ENCODE data around the gene TMCO4.

The TMCO4 gene

GRCh38 chr1:19648689-19649088, 151.0 kb downstream of the TMCO4 start:
- no peak overlapping the region for H3K4me3 ChIP-seq (ENCODE audit: control insufficient read depth, low read depth, low read length)

GRCh38 chr1:19648239-19648638, 151.5 kb downstream of the TMCO4 start:
- DNase-seq (ENCODE audit: low read depth): no peak
- H3K4me3 ChIP-seq (ENCODE audit: control insufficient read depth, low read depth, low read length): no peak overlapping the region
- no peak for TF ChIP-seq CTCF (conservative IDR thresholded peaks at IDR 0.05; ENCODE audit: control insufficient read depth, insufficient read depth, low read depth, low read length)

More at GRCh38 chr1:19648689-19649088, 151.0 kb downstream of the TMCO4 start:
- peak; percentile 22 for TF ChIP-seq CTCF (conservative IDR thresholded peaks at IDR 0.05; ENCODE audit: control insufficient read depth, insufficient read depth, low read depth, low read length)
- DNase-seq (ENCODE audit: low read depth): peak; percentile 52

GRCh38 chr1:19647643-19648042, 152.1 kb downstream of the TMCO4 start:
- no peak overlapping the region for H3K4me3 ChIP-seq (ENCODE audit: control insufficient read depth, low read depth, low read length)
- TF ChIP-seq CTCF (conservative IDR thresholded peaks at IDR 0.05; ENCODE audit: control insufficient read depth, insufficient read depth, low read depth, low read length): no peak
- no peak for DNase-seq (ENCODE audit: low read depth)

- DNase-seq (ENCODE audit: low read depth): no peak
Observed at GRCh38 chr1:19646377-19647319, 153.1 kb downstream of the TMCO4 start.

GRCh38 chr1:19645411-19646251, 154.1 kb downstream of the TMCO4 start:
- H3K4me3 ChIP-seq (ENCODE audit: control insufficient read depth, low read depth, low read length): peak overlapping the region; percentile 84
- peak; percentile 38 for DNase-seq (ENCODE audit: low read depth)
- no peak for TF ChIP-seq CTCF (conservative IDR thresholded peaks at IDR 0.05; ENCODE audit: control insufficient read depth, insufficient read depth, low read depth, low read length)

More at GRCh38 chr1:19646377-19647319, 153.1 kb downstream of the TMCO4 start:
- no peak for TF ChIP-seq CTCF (conservative IDR thresholded peaks at IDR 0.05; ENCODE audit: control insufficient read depth, insufficient read depth, low read depth, low read length)
- H3K4me3 ChIP-seq (ENCODE audit: control insufficient read depth, low read depth, low read length): peak overlapping the region; percentile 84

GRCh38 chr1:19644681-19645410, 154.9 kb downstream of the TMCO4 start:
- peak overlapping the region; percentile 84 for H3K4me3 ChIP-seq (ENCODE audit: control insufficient read depth, low read depth, low read length)
- no peak for DNase-seq (ENCODE audit: low read depth)
- no peak for TF ChIP-seq CTCF (conservative IDR thresholded peaks at IDR 0.05; ENCODE audit: control insufficient read depth, insufficient read depth, low read depth, low read length)
